K562 (cell line): ENCODE results near the gene MYO15B. TPM values are rescaled to one million over a fixed set of nuclear protein-coding genes. Genes with fewer than 3 reads are reported as not detected.

Experiments
- E2F5 ChIP-seq: sonication (generic); formaldehyde crosslinking; IDR thresholded peaks from 2 replicates; pipeline ENCODE4 v1.8.0; 2022; ENCODE audit warnings: mild to moderate bottlenecking, missing genetic modification reagents
- ELF4 ChIP-seq: fragments of 450-650 bp; formaldehyde crosslinking; IDR thresholded peaks from 2 replicates; pipeline ENCODE4 v1.4.0; 2022; ENCODE audit warnings: missing genetic modification characterization
- PCBP1 ChIP-seq: fragments of 200-400 bp; formaldehyde crosslinking; IDR thresholded peaks from 2 replicates; pipeline ENCODE4 v1.6.1; 2018; ENCODE audit warnings: mild to moderate bottlenecking, low read depth, low read length; ENCODE audit not compliant: poor library complexity, severe bottlenecking
- SIN3A ChIP-seq, 2 experiments: fragments of 150-350 bp in 1 of 2; IDR thresholded peaks; 2 replicates each; pipeline ENCODE4 v1.6.1; 2011 to 2016; ENCODE audit warnings: borderline replicate concordance in 2 of 2, low read depth in 2 of 2, low read length in 2 of 2, mild to moderate bottlenecking in 2 of 2, moderate library complexity in 2 of 2; ENCODE audit not compliant: control insufficient read depth in 1 of 2
- TEAD4 ChIP-seq, 2 experiments: sonication (generic) in 1 of 2; formaldehyde crosslinking in 1 of 2; IDR thresholded peaks; 2 replicates each; pipeline versions ENCODE4 v1.6.1 to v1.8.0; 2012 to 2022; ENCODE audit warnings: borderline replicate concordance in 1 of 2, inconsistent platforms in 1 of 2, low read length in 1 of 2, mild to moderate bottlenecking in 1 of 2, missing genetic modification reagents in 1 of 2
- ZNF354B ChIP-seq: fragments of 250-450 bp; sonication (Bioruptor Pico); IDR thresholded peaks from 2 replicates; pipeline ENCODE4 v1.4.0; 2020
- ZNF398 ChIP-seq: fragments of 250-450 bp; sonication (Bioruptor Pico); IDR thresholded peaks from 2 replicates; pipeline ENCODE4 v1.8.0; 2021; ENCODE audit warnings: moderate library complexity, mild to moderate bottlenecking, inconsistent platforms
- ZNF407 ChIP-seq: fragments of 450-650 bp; IDR thresholded peaks from 2 replicates; pipeline ENCODE4 v1.6.1; 2016; ENCODE audit warnings: low read depth
- ZNF639 ChIP-seq, 2 experiments: fragments of 200-800 bp in 1 of 2; sonication (Bioruptor generic) in 1 of 2; sonication (generic) in 1 of 2; formaldehyde crosslinking in 1 of 2; IDR thresholded peaks in 1 of 2; conservative IDR thresholded peaks in 1 of 2; 2 replicates each; pipeline versions ENCODE4 v1.5.0 to v1.6.1; 2016 to 2020; ENCODE audit warnings: missing compliant biosample characterization in 1 of 2, missing genetic modification characterization in 1 of 2, missing genetic modification reagents in 1 of 2
- ZNF655 ChIP-seq: fragments of 250-450 bp; sonication (Bioruptor Pico); IDR thresholded peaks from 2 replicates; pipeline ENCODE4 v1.5.0; 2021
- polyA plus RNA-seq, 8 experiments: library from polyadenylated mRNA; depleted of rRNA in 4 of 8; stranded (reverse) in 5 of 8; unstranded in 3 of 8; fragments of >200 nt; fragmentation: Nextera tagmentation in 2 of 8; fragmentation: Illumina TruSeq in 1 of 8; extraction: Ambion mirVana in 2 of 8; extraction: Trizol in 1 of 8; gene quantifications; 2 replicates each; pipeline versions ENCODE4 v1.2.1 to v1.2.3, GENCODE V29; 2011 to 2014; ENCODE audit warnings: inconsistent platforms in 1 of 8, missing spikeins in 1 of 8
- total RNA-seq, 7 experiments: library from RNA; depleted of rRNA in 6 of 7; stranded (reverse); fragments of >200 nt in 6 of 7; fragmentation: Illumina TruSeq in 2 of 7; extraction: Trizol in 2 of 7; gene quantifications; 2 replicates each; pipeline versions ENCODE4 v1.2.1 to v1.2.3, GENCODE V29; 2011 to 2021; ENCODE audit warnings: low replicate concordance in 1 of 7

MYO15B gene
- total and polyA plus RNA-seq, 9 of the 15 experiments (the other 6 are each of a cell fraction or from before 2014, with no cell fraction given) = 0.05 to 3.1 (median 0.83) TPM; not detected in 2

- TF ChIP-seq ZNF398 (CRISPR knock-in tag) (no peak), E2F5 (CRISPR knock-in tag) (no peak), ZNF639 (CRISPR knock-in tag; conservative IDR thresholded peaks at IDR 0.05 in 1 of 2, IDR thresholded peaks at IDR 0.05 in 1 of 2) (no peak), TEAD4 (IDR thresholded peaks at IDR 0.05; ENCODE audit: low read length) (no peak), TEAD4 (CRISPR knock-in tag; IDR thresholded peaks at IDR 0.05; ENCODE audit: borderline replicate concordance) (no peak), ZNF354B (CRISPR knock-in tag) (no peak), SIN3A (IDR thresholded peaks at IDR 0.05; ENCODE audit: borderline replicate concordance in 2 of 2, control insufficient read depth in 1 of 2, low read depth in 2 of 2, low read length in 2 of 2) (no peak), ZNF655 (CRISPR knock-in tag) (no peak), ELF4 (CRISPR knock-in tag) (no peak), ZNF407 (peak; percentile 74), PCBP1 (peak; percentile 57)
Observed at GRCh38 chr17:75587675-75588595, at the start of gene MYO15B (continued).
